ENCODE measurements around the gene MYCBP2. TPM values are rescaled to one million over a fixed set of nuclear protein-coding genes. Genes with fewer than 3 reads are reported as not detected.

Gene MYCBP2
- total and polyA plus RNA-seq, 3 donors from 2014 or later = 69.8 to 195 (median 188) TPM

GRCh38 chr13:77177646-77178045 lies 149.2 kb downstream of the MYCBP2 start:
- H3K4me1 ChIP-seq = no peaks in the 10 kb centered on the region
- WGBS, 2 donors = 95 to 96% methylated on average over 2 of the region's 2 CpGs

DNA sequence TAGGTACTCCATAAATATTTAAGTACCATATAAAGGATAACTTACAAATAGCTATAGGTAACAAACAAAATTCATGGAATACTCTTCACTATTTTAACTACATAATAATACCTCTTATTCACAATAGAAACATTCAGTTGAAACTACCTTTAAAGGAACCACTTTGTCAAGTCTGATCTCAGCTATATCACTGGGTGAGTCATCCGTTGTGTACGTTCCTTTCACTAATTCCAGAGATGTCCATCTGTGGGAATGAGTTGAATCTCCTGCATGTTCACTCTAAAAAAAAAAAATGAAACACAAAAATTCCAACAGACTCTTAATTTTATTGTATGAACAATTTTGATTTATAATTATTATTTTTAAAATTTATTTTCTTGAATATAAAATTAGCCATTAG lies 150.5 kb downstream of the MYCBP2 start:
- TF ChIP-seq CTCF (IDR thresholded peaks at IDR 0.05) = no peak
- no peak for TF ChIP-seq POLR2A (IDR thresholded peaks at IDR 0.05)
- Histone ChIP-seq H3K27ac (no peak overlapping the region), H3K4me3 (no peak overlapping the region), H3K36me3 (ENCODE audit: low read depth, missing control alignments) (no peaks in the 10 kb centered on the region), H3K9me3 (no peaks in the 10 kb centered on the region), H3K27me3 (no peaks in the 10 kb centered on the region), H3K4me1 (no peaks in the 10 kb centered on the region)
- intact Hi-C loops (cut with DNase I; ENCODE audit: low total_unique reads) = no loop called here
- WGBS, 2 donors = 87 to 89% methylated on average over 2 of the region's 2 CpGs
- DNase-seq = no peak

More at GRCh38 chr13:77177646-77178045, 149.2 kb downstream of the MYCBP2 start:
- no peak for DNase-seq
- no peak for TF ChIP-seq CTCF (IDR thresholded peaks at IDR 0.05)
- TF ChIP-seq POLR2A (IDR thresholded peaks at IDR 0.05) = no peak
- Histone ChIP-seq H3K4me3 (no peak overlapping the region), H3K9me3 (no peaks in the 10 kb centered on the region), H3K27me3 (no peaks in the 10 kb centered on the region), H3K27ac (no peak overlapping the region), H3K36me3 (ENCODE audit: low read depth, missing control alignments) (no peaks in the 10 kb centered on the region)
- intact Hi-C loops (cut with DNase I; ENCODE audit: low total_unique reads) = no loop called here

GRCh38 chr13:77172650-77173049 lies 154.2 kb downstream of the MYCBP2 start:
- no peak for DNase-seq
- no peaks in the 10 kb centered on the region for H3K27me3 ChIP-seq
- H3K4me1 ChIP-seq = no peaks in the 10 kb centered on the region
- no peaks in the 10 kb centered on the region for H3K9me3 ChIP-seq
- H3K36me3 ChIP-seq (ENCODE audit: low read depth, missing control alignments) = no peaks in the 10 kb centered on the region
- H3K4me3 ChIP-seq = no peak overlapping the region
- intact Hi-C loops (cut with DNase I; ENCODE audit: low total_unique reads) = no loop called here
- H3K27ac ChIP-seq = no peak overlapping the region
- WGBS, 2 donors = 91 to 94% methylated on average over 4 of the region's 4 CpGs
- TF ChIP-seq POLR2A (IDR thresholded peaks at IDR 0.05) (no peak), CTCF (IDR thresholded peaks at IDR 0.05) (no peak)

GRCh38 chr13:77171451-77171850 lies 155.4 kb downstream of the MYCBP2 start:
- H3K36me3 ChIP-seq (ENCODE audit: low read depth, missing control alignments) = no peaks in the 10 kb centered on the region

More at GRCh38 chr13:77171451-77171850, 155.4 kb downstream of the MYCBP2 start:
- no peak for TF ChIP-seq CTCF (IDR thresholded peaks at IDR 0.05)
- TF ChIP-seq POLR2A (IDR thresholded peaks at IDR 0.05) = no peak
- Histone ChIP-seq H3K4me3 (no peak overlapping the region), H3K27ac (no peak overlapping the region), H3K4me1 (no peaks in the 10 kb centered on the region), H3K9me3 (no peaks in the 10 kb centered on the region), H3K27me3 (no peaks in the 10 kb centered on the region)
- intact Hi-C loops (cut with DNase I; ENCODE audit: low total_unique reads) = no loop called here
- 96 to 100% methylated on average over 2 of the region's 2 CpGs for WGBS, 2 donors
- no peak for DNase-seq
